HEK293T (cell line): Measurements from ENCODE around the gene PRAMEF5.
"Not testable (repeated sequence)": the region's sequence is repeated elsewhere in the genome, so short reads cannot be mapped to it uniquely, and the experiment has no call there.

Source experiments
- ARNT ChIP-seq: fragments of 450-650 bp; IDR thresholded peaks from 2 replicates; pipeline ENCODE4 v1.6.1; 2017; ENCODE audit warnings: mild to moderate bottlenecking
- CTBP1 ChIP-seq: fragments of 450-650 bp; IDR thresholded peaks from 2 replicates; pipeline ENCODE4 v1.6.1; 2016; ENCODE audit warnings: borderline replicate concordance
- FOXA1 ChIP-seq: fragments of 450-650 bp; IDR thresholded peaks from 2 replicates; pipeline ENCODE4 v1.6.1; 2016; ENCODE audit warnings: mild to moderate bottlenecking
- FOXK2 ChIP-seq: fragments of 450-650 bp; IDR thresholded peaks from 2 replicates; pipeline ENCODE4 v1.6.1; 2016; ENCODE audit warnings: mild to moderate bottlenecking
- FOXM1 ChIP-seq: fragments of 450-650 bp; IDR thresholded peaks from 2 replicates; pipeline ENCODE4 v1.6.1; 2017; ENCODE audit warnings: mild to moderate bottlenecking, borderline replicate concordance
- HDGF ChIP-seq: fragments of 450-650 bp; IDR thresholded peaks from 2 replicates; pipeline ENCODE4 v1.6.1; 2017; ENCODE audit warnings: antibody characterized with exemption, borderline replicate concordance
- SP1 ChIP-seq: fragments of 450-650 bp; IDR thresholded peaks from 2 replicates; pipeline ENCODE4 v1.6.1; 2017
- ZNF384 ChIP-seq: fragments of 450-650 bp; IDR thresholded peaks from 2 replicates; pipeline ENCODE4 v1.6.1; 2016
- TF ChIP-seq, protein P1 (sequence below): fragments of 450-650 bp; IDR thresholded peaks from 2 replicates; pipeline ENCODE4 v1.6.1; 2016

DNA sequence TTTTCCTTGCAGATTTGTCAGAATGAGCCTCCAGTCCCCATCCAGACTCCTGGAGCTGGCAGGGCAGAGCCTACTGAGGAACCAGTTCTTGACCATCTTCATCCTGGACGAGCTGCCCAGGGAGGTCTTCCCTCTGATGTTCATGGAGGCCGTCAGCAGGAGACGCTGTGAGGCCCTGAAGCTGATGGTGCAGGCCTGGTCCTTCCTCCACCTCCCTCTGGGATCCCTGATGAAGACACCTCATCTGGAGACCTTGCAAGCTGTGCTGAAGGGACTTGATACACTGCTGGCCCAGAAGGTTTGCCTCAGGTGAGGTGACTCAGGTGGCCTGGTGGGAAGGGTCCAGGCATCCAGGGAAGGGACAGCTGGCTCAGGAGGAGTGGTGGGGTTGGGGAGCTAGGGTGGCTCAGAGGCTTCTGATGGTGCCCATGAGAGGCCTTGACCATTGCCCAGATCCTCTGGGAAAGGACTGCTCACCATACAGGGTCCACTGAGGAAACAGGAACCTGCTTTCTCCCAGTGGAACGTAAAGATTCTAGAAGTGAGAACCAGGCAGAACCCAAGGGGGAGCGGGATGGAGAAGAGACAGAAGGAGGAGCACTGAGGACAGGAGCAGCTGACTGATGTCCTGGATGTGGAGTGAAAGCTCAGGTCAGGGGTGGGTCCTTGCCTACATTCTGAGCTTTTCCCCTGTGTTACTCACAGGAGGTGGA lies 8.0 kb upstream of the PRAMEF5 start:
- not testable (repeated sequence) for TF ChIP-seq FOXA1, HDGF, ARNT, CTBP1, SP1, FOXK2, FOXM1, ZNF384
- TF ChIP-seq, protein P1, sequence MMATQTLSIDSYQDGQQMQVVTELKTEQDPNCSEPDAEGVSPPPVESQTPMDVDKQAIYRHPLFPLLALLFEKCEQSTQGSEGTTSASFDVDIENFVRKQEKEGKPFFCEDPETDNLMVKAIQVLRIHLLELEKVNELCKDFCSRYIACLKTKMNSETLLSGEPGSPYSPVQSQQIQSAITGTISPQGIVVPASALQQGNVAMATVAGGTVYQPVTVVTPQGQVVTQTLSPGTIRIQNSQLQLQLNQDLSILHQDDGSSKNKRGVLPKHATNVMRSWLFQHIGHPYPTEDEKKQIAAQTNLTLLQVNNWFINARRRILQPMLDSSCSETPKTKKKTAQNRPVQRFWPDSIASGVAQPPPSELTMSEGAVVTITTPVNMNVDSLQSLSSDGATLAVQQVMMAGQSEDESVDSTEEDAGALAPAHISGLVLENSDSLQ = not testable (repeated sequence)
